Stomach (tissue), 4 donors: Measurements from ENCODE around the gene OR10G2.

Source experiments
- EP300 ChIP-seq: sonication (generic); formaldehyde crosslinking; IDR thresholded peaks from one replicate; pipeline ENCODE4 v1.6.1; 2017; ENCODE audit warnings: antibody characterized with exemption
- POLR2A ChIP-seq, 4 donors: fragments of 450-650 bp; IDR thresholded peaks; one replicate each; pipeline ENCODE4 v1.6.1; 2016; ENCODE audit warnings: antibody characterized with exemption in 4 of 4, control low read depth in 2 of 4, mild to moderate bottlenecking in 1 of 4, moderate library complexity in 1 of 4
- POLR2AphosphoS5 ChIP-seq, 3 donors: sonication (generic); formaldehyde crosslinking; IDR thresholded peaks; one replicate each; pipeline ENCODE4 v1.6.1; 2016; ENCODE audit warnings: antibody characterized with exemption in 3 of 3
- TF ChIP-seq, protein P1 (sequence below), 7 experiments: fragments of 450-650 bp in 4 of 7; fragments of 200-600 bp in 3 of 7; sonication (generic) in 3 of 7; IDR thresholded peaks; one replicate each; pipeline ENCODE4 v1.5.1; 2016 to 2019; ENCODE audit warnings: antibody characterized with exemption in 7 of 7, control low read depth in 2 of 7, mild to moderate bottlenecking in 1 of 7

- no peak for TF ChIP-seq POLR2A (IDR thresholded peaks at IDR 0.05)
- TF ChIP-seq, protein P1, sequence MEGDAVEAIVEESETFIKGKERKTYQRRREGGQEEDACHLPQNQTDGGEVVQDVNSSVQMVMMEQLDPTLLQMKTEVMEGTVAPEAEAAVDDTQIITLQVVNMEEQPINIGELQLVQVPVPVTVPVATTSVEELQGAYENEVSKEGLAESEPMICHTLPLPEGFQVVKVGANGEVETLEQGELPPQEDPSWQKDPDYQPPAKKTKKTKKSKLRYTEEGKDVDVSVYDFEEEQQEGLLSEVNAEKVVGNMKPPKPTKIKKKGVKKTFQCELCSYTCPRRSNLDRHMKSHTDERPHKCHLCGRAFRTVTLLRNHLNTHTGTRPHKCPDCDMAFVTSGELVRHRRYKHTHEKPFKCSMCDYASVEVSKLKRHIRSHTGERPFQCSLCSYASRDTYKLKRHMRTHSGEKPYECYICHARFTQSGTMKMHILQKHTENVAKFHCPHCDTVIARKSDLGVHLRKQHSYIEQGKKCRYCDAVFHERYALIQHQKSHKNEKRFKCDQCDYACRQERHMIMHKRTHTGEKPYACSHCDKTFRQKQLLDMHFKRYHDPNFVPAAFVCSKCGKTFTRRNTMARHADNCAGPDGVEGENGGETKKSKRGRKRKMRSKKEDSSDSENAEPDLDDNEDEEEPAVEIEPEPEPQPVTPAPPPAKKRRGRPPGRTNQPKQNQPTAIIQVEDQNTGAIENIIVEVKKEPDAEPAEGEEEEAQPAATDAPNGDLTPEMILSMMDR (IDR thresholded peaks at IDR 0.05), result no peak
- no peak for TF ChIP-seq POLR2AphosphoS5 (IDR thresholded peaks at IDR 0.05)
- no peak for TF ChIP-seq EP300
Measured at GRCh38 chr14:21617614-21618013, 17.1 kb downstream of the OR10G2 start.
